IPS-NIHi11 (cell line): ENCODE measurements around the gene SRF.

ENCODE experiments used
- DNase-seq: peaks from one replicate; pipeline ENCODE4 v3.0.0; 2012; ENCODE audit warnings: mixed read lengths, low spot score

Gene SRF

GRCh38 chr6:43183441-43183840, 12.4 kb downstream of the SRF start:
- DNase-seq, result no peak

GRCh38 chr6:43184268-43184985, 13.4 kb downstream of the SRF start:
- DNase-seq, result no peak

GRCh38 chr6:43185391-43185985, 14.4 kb downstream of the SRF start:
- no peak for DNase-seq

- DNase-seq, result no peak
Observed at GRCh38 chr6:43186019-43186418, 14.9 kb downstream of the SRF start.

- no peak for DNase-seq
Observed at GRCh38 chr6:43186706-43187105, 15.6 kb downstream of the SRF start.

- no peak for DNase-seq
Observed at GRCh38 chr6:43187821-43188220, 16.8 kb downstream of the SRF start.

- DNase-seq, result no peak
Observed at GRCh38 chr6:43188426-43188825, 17.4 kb downstream of the SRF start.

- no peak for DNase-seq
Observed at GRCh38 chr6:43189776-43190304, 18.8 kb downstream of the SRF start.

- no peak for DNase-seq
Observed at GRCh38 chr6:43192911-43193310, 21.8 kb downstream of the SRF start.

GRCh38 chr6:43193929-43194328, 22.9 kb downstream of the SRF start:
- DNase-seq, result no peak

GRCh38 chr6:43196337-43196736, 25.3 kb downstream of the SRF start:
- DNase-seq, result no peak

GRCh38 chr6:43199912-43200311, 28.8 kb downstream of the SRF start:
- DNase-seq, result no peak

- DNase-seq, result no peak
Observed at GRCh38 chr6:43200541-43200940, 29.5 kb downstream of the SRF start.

GRCh38 chr6:43202451-43202850, 31.4 kb downstream of the SRF start:
- DNase-seq, result no peak

- DNase-seq, result no peak
Observed at GRCh38 chr6:43203029-43203717, 32.1 kb downstream of the SRF start.

GRCh38 chr6:43203718-43204095, 32.6 kb downstream of the SRF start:
- no peak for DNase-seq

GRCh38 chr6:43204271-43205105, 33.4 kb downstream of the SRF start:
- DNase-seq, result no peak

- DNase-seq, result no peak
Observed at GRCh38 chr6:43205849-43206248, 34.8 kb downstream of the SRF start.

- DNase-seq, result no peak
Observed at GRCh38 chr6:43207286-43207685, 36.2 kb downstream of the SRF start.

- DNase-seq, result no peak
Observed at GRCh38 chr6:43211955-43212354, 40.9 kb downstream of the SRF start.

GRCh38 chr6:43213431-43213830, 42.4 kb downstream of the SRF start:
- no peak for DNase-seq

GRCh38 chr6:43215066-43215465, 44.0 kb downstream of the SRF start:
- no peak for DNase-seq
